GM12878 (cell line): ENCODE measurements around the gene CNST. TPM values are rescaled to one million over a fixed set of nuclear protein-coding genes. Genes with fewer than 3 reads are reported as not detected.

Experiments used
- ATAC-seq: fragments of 200-7000 bp; cut with Tn5 transposase; 3 replicates; pipeline ENCODE4 v1.9.1; 2020; ENCODE audit warnings: mild to moderate bottlenecking, moderate library complexity
- BruUV-seq: library from RNA; stranded (reverse); fragments of 400-500 nt; replicated peaks from 2 replicates; lab custom pipeline; 2021; lab: Mats Ljungman, UMichigan
- CTCF ChIA-PET: fragments of 300-600 bp; sonication (Branson Sonifier 250); formaldehyde crosslinking; extraction: SDS; loops from one replicate; lab custom pipeline; 2021; ENCODE audit warnings: inconsistent platforms; lab: Yijun Ruan, JAX
- POLR2A ChIA-PET: fragments of 350-600 bp; formaldehyde crosslinking; extraction: SDS; loops from one replicate; lab custom pipeline; 2021; ENCODE audit warnings: inconsistent platforms; lab: Charles Lee
- RAD21 ChIA-PET: fragments of 300-600 bp; sonication (Branson Sonifier 250); formaldehyde crosslinking; loops from one replicate; lab custom pipeline; 2023; ENCODE audit warnings: antibody characterized with exemption; ENCODE audit not compliant: unreplicated experiment; lab: Charles Lee
- SMC1A ChIA-PET: fragments of 300-600 bp; sonication (Branson Sonifier 250); formaldehyde crosslinking; loops from one replicate; lab custom pipeline; 2023; ENCODE audit not compliant: unreplicated experiment, uncharacterized antibody; lab: Charles Lee
- DNase-seq: peaks from one replicate; pipeline ENCODE4 v3.0.0-alpha.2; 2011; ENCODE audit warnings: low read depth, low spot score
- FAIRE-seq: peaks from 3 replicates; lab custom pipeline; 2011; peaks lifted over from hg19 to GRCh38; lab: Jason Lieb, UNC
- H2AFZ ChIP-seq: 2 replicates; pipeline ENCODE4 v1.6.0; 2011; ENCODE audit warnings: low read depth, low read length, control low read depth; ENCODE audit not compliant: control insufficient read depth
- H3K27ac ChIP-seq: 2 replicates; pipeline ENCODE4 v1.5.1; 2011; ENCODE audit warnings: control low read depth; ENCODE audit not compliant: control insufficient read depth, insufficient read depth
- H3K27me3 ChIP-seq, 2 experiments: replicated peaks in 1 of 2; 2 replicates each; pipeline versions ENCODE4 v1.6.0 to v1.6.1; 2011; ENCODE audit warnings: low read length in 1 of 2; ENCODE audit not compliant: control insufficient read depth in 2 of 2, insufficient read depth in 2 of 2
- H3K36me3 ChIP-seq, 2 experiments: 2 replicates each; pipeline ENCODE4 v1.5.1; 2011; ENCODE audit warnings: low read length in 1 of 2; ENCODE audit not compliant: control insufficient read depth in 2 of 2, insufficient read depth in 2 of 2
- H3K4me1 ChIP-seq: 2 replicates; pipeline ENCODE4 v1.6.1; 2011; ENCODE audit warnings: mild to moderate bottlenecking, low read length, moderate library complexity, mixed read lengths; ENCODE audit not compliant: control insufficient read depth, insufficient read depth
- H3K4me2 ChIP-seq: 2 replicates; pipeline ENCODE4 v1.6.0; 2011; ENCODE audit warnings: control low read depth; ENCODE audit not compliant: control insufficient read depth, insufficient read depth
- H3K4me3 ChIP-seq: fragments of 200-600 bp; sonication (generic); 2 replicates; pipeline ENCODE4 v1.5.1; 2016
- H3K79me2 ChIP-seq: 2 replicates; pipeline ENCODE4 v1.6.0; 2011; ENCODE audit warnings: low read length; ENCODE audit not compliant: control insufficient read depth, insufficient read depth
- H3K9ac ChIP-seq: 2 replicates; pipeline ENCODE4 v1.8.0; 2011; ENCODE audit warnings: low read length, control low read depth, mixed read lengths; ENCODE audit not compliant: control insufficient read depth, insufficient read depth
- H3K9me3 ChIP-seq: replicated peaks from 3 replicates; pipeline ENCODE4 v1.5.1; 2011; ENCODE audit warnings: mild to moderate bottlenecking, low read length; ENCODE audit not compliant: control insufficient read depth, insufficient read depth
- H4K20me1 ChIP-seq: 2 replicates; pipeline ENCODE4 v1.6.0; 2011; ENCODE audit not compliant: control insufficient read depth, insufficient read depth
- ATF7 ChIP-seq: fragments of 450-650 bp; IDR thresholded peaks from 2 replicates; pipeline ENCODE4 v1.6.1; 2016; ENCODE audit warnings: low read depth, mild to moderate bottlenecking
- CEBPB ChIP-seq, 2 experiments: fragments of 150-350 bp in 1 of 2; IDR thresholded peaks; 2 replicates each; pipeline ENCODE4 v1.6.1; 2012 to 2014; ENCODE audit warnings: low read depth in 2 of 2, low read length in 2 of 2, borderline replicate concordance in 1 of 2, inconsistent platforms in 1 of 2
- EP300 ChIP-seq, 2 experiments: fragments of 150-350 bp in 1 of 2; IDR thresholded peaks; 2 replicates each; pipeline ENCODE4 v1.6.1; 2011 to 2012; ENCODE audit warnings: low read depth in 2 of 2, low read length in 2 of 2, borderline replicate concordance in 1 of 2, improper control_type of control experiment in 1 of 2, inconsistent platforms in 1 of 2; ENCODE audit not compliant: control insufficient read depth in 1 of 2
- EZH2 ChIP-seq: IDR thresholded peaks from 2 replicates; pipeline ENCODE4 v1.6.1; 2012; ENCODE audit warnings: low read depth, mild to moderate bottlenecking, control low read depth, inconsistent platforms, low read length, borderline replicate concordance; ENCODE audit not compliant: control insufficient read depth
- IKZF2 ChIP-seq, 2 experiments: fragments of 450-650 bp; IDR thresholded peaks; 2 replicates each; pipeline ENCODE4 v1.6.1; 2017; ENCODE audit warnings: mild to moderate bottlenecking in 2 of 2, moderate library complexity in 2 of 2
- MYB ChIP-seq: fragments of 150-350 bp; IDR thresholded peaks from 2 replicates; pipeline ENCODE4 v1.6.1; 2014; ENCODE audit warnings: mild to moderate bottlenecking, low read depth, low read length, borderline replicate concordance
- NFYA ChIP-seq: IDR thresholded peaks from 2 replicates; pipeline ENCODE4 v1.6.1; 2011; ENCODE audit warnings: low read depth, mild to moderate bottlenecking, low read length, improper control_type of control experiment, borderline replicate concordance
- NFYB ChIP-seq: IDR thresholded peaks from 2 replicates; pipeline ENCODE4 v1.6.1; 2011; ENCODE audit warnings: low read depth, mild to moderate bottlenecking, low read length, improper control_type of control experiment, moderate library complexity; ENCODE audit not compliant: insufficient read depth
- POLR2AphosphoS5 ChIP-seq: IDR thresholded peaks from 2 replicates; pipeline ENCODE4 v1.6.1; 2011; ENCODE audit warnings: mild to moderate bottlenecking, low read length, inconsistent platforms
- POU2F2 ChIP-seq: IDR thresholded peaks from 3 replicates; pipeline ENCODE4 v1.6.1; 2011; ENCODE audit warnings: low read depth, mild to moderate bottlenecking, low read length, borderline replicate concordance
- RCOR1 ChIP-seq: conservative IDR thresholded peaks from 2 replicates; pipeline ENCODE4 v1.6.1; 2012; ENCODE audit warnings: low read depth, low read length, improper control_type of control experiment
- SIN3A ChIP-seq: IDR thresholded peaks from 2 replicates; pipeline ENCODE4 v1.6.1; 2012; ENCODE audit warnings: low read depth, low read length, improper control_type of control experiment
- SMAD5 ChIP-seq: IDR thresholded peaks from 2 replicates; pipeline ENCODE4 v1.6.1; 2016; ENCODE audit warnings: antibody characterized with exemption, low read depth
- SRF ChIP-seq, 2 experiments: IDR thresholded peaks; 2 replicates each; pipeline ENCODE4 v1.6.1; 2011; ENCODE audit warnings: low read depth in 2 of 2, low read length in 2 of 2, mild to moderate bottlenecking in 1 of 2, moderate library complexity in 1 of 2
- STAT1 ChIP-seq: fragments of 450-650 bp; conservative IDR thresholded peaks from 2 replicates; pipeline ENCODE4 v1.6.1; 2014; ENCODE audit warnings: antibody characterized with exemption, mild to moderate bottlenecking
- ZNF274 ChIP-seq: IDR thresholded peaks from one replicate; pipeline ENCODE4 v1.8.0; 2011; ENCODE audit not compliant: insufficient read length, insufficient read depth
- WGBS: methylation state at CpG from one replicate; pipeline ENCODE4 v1.1.6; 2016; ENCODE audit warnings: low lambda C conversion rate; ENCODE audit not compliant: insufficient replicate concordance, insufficient coverage; ENCODE audit errors: missing lambda C conversion rate; 5-methylcytosine and 5-hydroxymethylcytosine counted together
- in situ Hi-C: fragments of 300-500 bp; cut with MboI; formaldehyde crosslinking; loops from 9 replicates; pipeline ENCODE4 v1.14.3; 2018; ENCODE audit warnings: mixed read lengths
- intact Hi-C: fragments of 100-400 bp; cut with micrococcal nuclease; formaldehyde crosslinking; loops from one replicate; pipeline ENCODE4 v1.14.2; 2022; ENCODE audit not compliant: unreplicated experiment
- polyA plus RNA-seq, 11 experiments: library from polyadenylated mRNA; depleted of rRNA in 4 of 11; unstranded in 6 of 11; stranded (reverse) in 5 of 11; fragments of >200 nt; fragmentation: Nextera tagmentation in 4 of 11; fragmentation: Illumina TruSeq in 1 of 11; extraction: Ambion mirVana in 4 of 11; extraction: Trizol in 1 of 11; gene quantifications; 1 replicate in 1 of 11; 2 replicates in 10 of 11; pipeline versions ENCODE4 v1.2.1 to v1.2.3, GENCODE V29; 2011 to 2016; ENCODE audit warnings: inconsistent platforms in 2 of 11, missing spikeins in 2 of 11, low read depth in 1 of 11
- total RNA-seq, 4 experiments: library from RNA; depleted of rRNA in 3 of 4; stranded (reverse); fragments of >200 nt in 3 of 4; fragmentation: Illumina TruSeq in 1 of 4; extraction: Trizol in 1 of 4; gene quantifications; 2 replicates each; pipeline versions ENCODE4 v1.2.1 to v1.2.3, GENCODE V29; 2013 to 2021
- TF ChIP-seq, protein P1 (sequence below): fragments of 450-650 bp; IDR thresholded peaks from 2 replicates; pipeline ENCODE4 v1.6.1; 2017; ENCODE audit warnings: antibody characterized with exemption, mild to moderate bottlenecking, moderate library complexity
- TF ChIP-seq, protein P2 (sequence below): fragments of 450-650 bp; conservative IDR thresholded peaks from 2 replicates; pipeline ENCODE4 v1.6.1; 2017; ENCODE audit warnings: mild to moderate bottlenecking, moderate library complexity
- TF ChIP-seq, protein P3 (sequence below): fragments of 450-650 bp; IDR thresholded peaks from 2 replicates; pipeline ENCODE4 v1.6.1; 2017; ENCODE audit warnings: mild to moderate bottlenecking, low read depth, inconsistent platforms; ENCODE audit not compliant: poor library complexity, severe bottlenecking

CNST gene
- total and polyA plus RNA-seq, 10 of the 15 experiments (the other 5 are each of a cell fraction or from before 2014, with no cell fraction given): 4.8 to 16.2 (median 12.3) TPM

DNA sequence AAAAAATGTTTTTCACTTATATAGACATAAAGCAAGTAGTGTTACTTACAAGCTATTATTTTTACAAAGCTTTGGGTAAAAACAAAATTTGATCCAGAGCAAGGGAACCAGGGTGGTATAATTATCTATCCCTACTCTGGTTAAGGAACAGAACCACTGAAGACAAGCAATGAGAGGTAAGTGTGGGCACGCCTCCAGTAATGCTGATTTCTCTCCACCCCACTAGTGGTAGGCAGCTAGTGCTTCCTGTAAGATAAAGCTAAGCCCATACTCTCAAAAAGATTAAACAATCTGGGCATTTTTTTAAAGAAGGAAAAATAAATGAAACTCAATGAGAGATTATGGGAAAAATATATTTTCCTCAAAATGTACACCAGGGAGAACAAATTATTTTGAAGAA, 22.3 kb upstream of the CNST start:
- ChIA-PET RAD21 (no interaction called here), CTCF (no interaction called here), SMC1A (interaction anchor here (0.9 to 1.6 kb wide), 4 partner anchors 11 to 126 kb away, joined by 3 read pairs; no protein-coding TSS in a partner anchor), POLR2A (no interaction called here)
- H3K9me3 ChIP-seq: no peaks in the 10 kb centered on the region
- no peak overlapping the region for H3K4me2 ChIP-seq
- peaks cover 4 to 13% of the 10 kb centered on the region in 2 experiments for H3K36me3 ChIP-seq
- intact Hi-C loops (no loop called here), in situ Hi-C loops (no loop called here)
- no peaks in the 10 kb centered on the region for H3K27me3 ChIP-seq
- H2AFZ ChIP-seq: no peak overlapping the region
- no peaks in the 10 kb centered on the region for H3K4me1 ChIP-seq
- no peak overlapping the region for H3K9ac ChIP-seq
- BruUV-seq: no TSS peak
- H3K27ac ChIP-seq: no peak overlapping the region
- H4K20me1 ChIP-seq: no peaks in the 10 kb centered on the region
- DNase-seq (no peak), ATAC-seq (no peak), FAIRE-seq (no peak)
- H3K79me2 ChIP-seq: no peaks in the 10 kb centered on the region
- no peak for TF ChIP-seq NFYA
- TF ChIP-seq RCOR1: no peak
- TF ChIP-seq ZNF274: no peak
- TF ChIP-seq, protein P1, sequence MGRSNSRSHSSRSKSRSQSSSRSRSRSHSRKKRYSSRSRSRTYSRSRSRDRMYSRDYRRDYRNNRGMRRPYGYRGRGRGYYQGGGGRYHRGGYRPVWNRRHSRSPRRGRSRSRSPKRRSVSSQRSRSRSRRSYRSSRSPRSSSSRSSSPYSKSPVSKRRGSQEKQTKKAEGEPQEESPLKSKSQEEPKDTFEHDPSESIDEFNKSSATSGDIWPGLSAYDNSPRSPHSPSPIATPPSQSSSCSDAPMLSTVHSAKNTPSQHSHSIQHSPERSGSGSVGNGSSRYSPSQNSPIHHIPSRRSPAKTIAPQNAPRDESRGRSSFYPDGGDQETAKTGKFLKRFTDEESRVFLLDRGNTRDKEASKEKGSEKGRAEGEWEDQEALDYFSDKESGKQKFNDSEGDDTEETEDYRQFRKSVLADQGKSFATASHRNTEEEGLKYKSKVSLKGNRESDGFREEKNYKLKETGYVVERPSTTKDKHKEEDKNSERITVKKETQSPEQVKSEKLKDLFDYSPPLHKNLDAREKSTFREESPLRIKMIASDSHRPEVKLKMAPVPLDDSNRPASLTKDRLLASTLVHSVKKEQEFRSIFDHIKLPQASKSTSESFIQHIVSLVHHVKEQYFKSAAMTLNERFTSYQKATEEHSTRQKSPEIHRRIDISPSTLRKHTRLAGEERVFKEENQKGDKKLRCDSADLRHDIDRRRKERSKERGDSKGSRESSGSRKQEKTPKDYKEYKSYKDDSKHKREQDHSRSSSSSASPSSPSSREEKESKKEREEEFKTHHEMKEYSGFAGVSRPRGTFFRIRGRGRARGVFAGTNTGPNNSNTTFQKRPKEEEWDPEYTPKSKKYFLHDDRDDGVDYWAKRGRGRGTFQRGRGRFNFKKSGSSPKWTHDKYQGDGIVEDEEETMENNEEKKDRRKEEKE: no peak
- no peak for TF ChIP-seq STAT1
- TF ChIP-seq, protein P2, sequence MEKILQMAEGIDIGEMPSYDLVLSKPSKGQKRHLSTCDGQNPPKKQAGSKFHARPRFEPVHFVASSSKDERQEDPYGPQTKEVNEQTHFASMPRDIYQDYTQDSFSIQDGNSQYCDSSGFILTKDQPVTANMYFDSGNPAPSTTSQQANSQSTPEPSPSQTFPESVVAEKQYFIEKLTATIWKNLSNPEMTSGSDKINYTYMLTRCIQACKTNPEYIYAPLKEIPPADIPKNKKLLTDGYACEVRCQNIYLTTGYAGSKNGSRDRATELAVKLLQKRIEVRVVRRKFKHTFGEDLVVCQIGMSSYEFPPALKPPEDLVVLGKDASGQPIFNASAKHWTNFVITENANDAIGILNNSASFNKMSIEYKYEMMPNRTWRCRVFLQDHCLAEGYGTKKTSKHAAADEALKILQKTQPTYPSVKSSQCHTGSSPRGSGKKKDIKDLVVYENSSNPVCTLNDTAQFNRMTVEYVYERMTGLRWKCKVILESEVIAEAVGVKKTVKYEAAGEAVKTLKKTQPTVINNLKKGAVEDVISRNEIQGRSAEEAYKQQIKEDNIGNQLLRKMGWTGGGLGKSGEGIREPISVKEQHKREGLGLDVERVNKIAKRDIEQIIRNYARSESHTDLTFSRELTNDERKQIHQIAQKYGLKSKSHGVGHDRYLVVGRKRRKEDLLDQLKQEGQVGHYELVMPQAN: no peak
- no peak for TF ChIP-seq MYB
- no peak for TF ChIP-seq SRF (IDR thresholded peaks at IDR 0.05; ENCODE audit: low read depth in 2 of 2, low read length in 2 of 2)
- TF ChIP-seq ATF7: no peak
- no peak for TF ChIP-seq SMAD5
- TF ChIP-seq CEBPB (IDR thresholded peaks at IDR 0.05; ENCODE audit: borderline replicate concordance in 1 of 2, low read depth in 2 of 2, low read length in 2 of 2): no peak
- TF ChIP-seq POLR2AphosphoS5: no peak
- TF ChIP-seq POU2F2: no peak
- no peak for TF ChIP-seq EZH2
- TF ChIP-seq, protein P3, sequence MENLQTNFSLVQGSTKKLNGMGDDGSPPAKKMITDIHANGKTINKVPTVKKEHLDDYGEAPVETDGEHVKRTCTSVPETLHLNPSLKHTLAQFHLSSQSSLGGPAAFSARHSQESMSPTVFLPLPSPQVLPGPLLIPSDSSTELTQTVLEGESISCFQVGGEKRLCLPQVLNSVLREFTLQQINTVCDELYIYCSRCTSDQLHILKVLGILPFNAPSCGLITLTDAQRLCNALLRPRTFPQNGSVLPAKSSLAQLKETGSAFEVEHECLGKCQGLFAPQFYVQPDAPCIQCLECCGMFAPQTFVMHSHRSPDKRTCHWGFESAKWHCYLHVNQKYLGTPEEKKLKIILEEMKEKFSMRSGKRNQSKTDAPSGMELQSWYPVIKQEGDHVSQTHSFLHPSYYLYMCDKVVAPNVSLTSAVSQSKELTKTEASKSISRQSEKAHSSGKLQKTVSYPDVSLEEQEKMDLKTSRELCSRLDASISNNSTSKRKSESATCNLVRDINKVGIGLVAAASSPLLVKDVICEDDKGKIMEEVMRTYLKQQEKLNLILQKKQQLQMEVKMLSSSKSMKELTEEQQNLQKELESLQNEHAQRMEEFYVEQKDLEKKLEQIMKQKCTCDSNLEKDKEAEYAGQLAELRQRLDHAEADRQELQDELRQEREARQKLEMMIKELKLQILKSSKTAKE: no peak
- TF ChIP-seq NFYB: no peak
- TF ChIP-seq IKZF2 (IDR thresholded peaks at IDR 0.05): no peak
- no peak for TF ChIP-seq SIN3A
- no peak for TF ChIP-seq EP300 (IDR thresholded peaks at IDR 0.05; ENCODE audit: borderline replicate concordance in 1 of 2, control insufficient read depth in 1 of 2, low read depth in 2 of 2, low read length in 2 of 2)
- 100% methylated on average over 1 of the region's 1 CpG for WGBS
- H3K4me3 ChIP-seq: no peak overlapping the region
